DND-41 (cell line): ENCODE data around the gene DEF6.
"Not testable (repeated sequence)": the region's sequence is repeated elsewhere in the genome, so short reads cannot be mapped to it uniquely, and the experiment has no call there.

Experiments used
- EZH2 ChIP-seq: IDR thresholded peaks from 3 replicates; pipeline ENCODE4 v1.6.1; 2012; ENCODE audit warnings: borderline replicate concordance, low read depth, mild to moderate bottlenecking, moderate library complexity, low read length, inconsistent platforms; ENCODE audit not compliant: severe bottlenecking
- TF ChIP-seq, protein P1 (sequence below): IDR thresholded peaks from 2 replicates; pipeline ENCODE4 v1.5.1; 2012; ENCODE audit warnings: borderline replicate concordance, low read length, moderate library complexity, mild to moderate bottlenecking; ENCODE audit not compliant: poor library complexity, severe bottlenecking; ENCODE audit errors: extremely low read depth

DNA sequence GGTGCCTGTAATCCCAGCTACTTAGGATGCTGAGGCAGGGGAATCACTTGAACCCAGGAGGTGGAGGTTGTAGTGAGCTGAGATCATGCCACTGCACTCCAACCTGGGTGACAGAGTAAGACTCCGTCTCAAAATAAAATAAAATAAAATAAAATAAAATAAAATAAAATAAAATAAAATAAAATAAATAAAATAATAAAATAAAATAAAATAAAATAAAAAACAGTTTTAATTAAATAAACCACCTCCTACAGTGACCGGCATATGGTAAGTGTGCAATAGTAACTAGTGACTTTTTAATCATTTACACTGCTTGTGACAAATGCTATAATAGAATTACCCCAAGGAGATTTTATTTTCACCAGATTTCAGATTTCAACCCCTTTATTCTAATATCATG is 10.9 kb downstream of the DEF6 start:
- TF ChIP-seq, protein P1, sequence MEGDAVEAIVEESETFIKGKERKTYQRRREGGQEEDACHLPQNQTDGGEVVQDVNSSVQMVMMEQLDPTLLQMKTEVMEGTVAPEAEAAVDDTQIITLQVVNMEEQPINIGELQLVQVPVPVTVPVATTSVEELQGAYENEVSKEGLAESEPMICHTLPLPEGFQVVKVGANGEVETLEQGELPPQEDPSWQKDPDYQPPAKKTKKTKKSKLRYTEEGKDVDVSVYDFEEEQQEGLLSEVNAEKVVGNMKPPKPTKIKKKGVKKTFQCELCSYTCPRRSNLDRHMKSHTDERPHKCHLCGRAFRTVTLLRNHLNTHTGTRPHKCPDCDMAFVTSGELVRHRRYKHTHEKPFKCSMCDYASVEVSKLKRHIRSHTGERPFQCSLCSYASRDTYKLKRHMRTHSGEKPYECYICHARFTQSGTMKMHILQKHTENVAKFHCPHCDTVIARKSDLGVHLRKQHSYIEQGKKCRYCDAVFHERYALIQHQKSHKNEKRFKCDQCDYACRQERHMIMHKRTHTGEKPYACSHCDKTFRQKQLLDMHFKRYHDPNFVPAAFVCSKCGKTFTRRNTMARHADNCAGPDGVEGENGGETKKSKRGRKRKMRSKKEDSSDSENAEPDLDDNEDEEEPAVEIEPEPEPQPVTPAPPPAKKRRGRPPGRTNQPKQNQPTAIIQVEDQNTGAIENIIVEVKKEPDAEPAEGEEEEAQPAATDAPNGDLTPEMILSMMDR, result not testable (repeated sequence)
- TF ChIP-seq EZH2, result not testable (repeated sequence)
